Measurements from ENCODE around the gene NOTCH1.

- TF ChIP-seq SNAI2 (CRISPR knock-in tag; IDR thresholded peaks at IDR 0.05) (no peak), TCF4 (CRISPR knock-in tag; IDR thresholded peaks at IDR 0.05; ENCODE audit: borderline replicate concordance) (no peak), CSDC2 (CRISPR knock-in tag; IDR thresholded peaks at IDR 0.05) (no peak), TSHZ2 (CRISPR knock-in tag; IDR thresholded peaks at IDR 0.05) (no peak), ARNTL (CRISPR knock-in tag; IDR thresholded peaks at IDR 0.05; ENCODE audit: borderline replicate concordance, low read depth) (no peak), ISL1 (CRISPR knock-in tag; IDR thresholded peaks at IDR 0.05) (no peak), ZFP3 (CRISPR knock-in tag; IDR thresholded peaks at IDR 0.05) (no peak), CSRNP3 (CRISPR knock-in tag; IDR thresholded peaks at IDR 0.05) (no peak), BACH2 (CRISPR knock-in tag; IDR thresholded peaks at IDR 0.05; ENCODE audit: borderline replicate concordance) (no peak), ZNF8 (CRISPR knock-in tag; IDR thresholded peaks at IDR 0.05) (no peak), RARB (CRISPR knock-in tag; IDR thresholded peaks at IDR 0.05) (no peak), TOX (CRISPR knock-in tag; IDR thresholded peaks at IDR 0.05; ENCODE audit: borderline replicate concordance) (no peak)
Measured at GRCh38 chr9:136557036-136557435, 11.2 kb upstream of the NOTCH1 start.

All from SK-N-SH treated with all-trans-retinoic acid at 6 μM for 48 hours (cell line).